PC-3 (cell line): ENCODE measurements around the gene EPHA7. TPM values are rescaled to one million over a fixed set of nuclear protein-coding genes. Genes with fewer than 3 reads are reported as not detected.

Experiments
- ATAC-seq: fragments of 200-7000 bp; cut with Tn5 transposase; 2 replicates; pipeline ENCODE4 v1.9.1; 2020; ENCODE audit warnings: mild to moderate bottlenecking, moderate library complexity
- BruUV-seq: library from RNA; stranded (reverse); fragments of 400-500 nt; replicated peaks from 2 replicates; lab custom pipeline; 2021; lab: Mats Ljungman, UMichigan
- CTCF ChIA-PET: fragments of 300-600 bp; sonication (Branson Sonifier 250); formaldehyde crosslinking; loops from one replicate; lab custom pipeline; 2022; ENCODE audit warnings: antibody characterized with exemption; lab: Charles Lee
- POLR2A ChIA-PET: fragments of 300-600 bp; sonication (Branson Sonifier 250); formaldehyde crosslinking; loops from one replicate; lab custom pipeline; 2022; ENCODE audit warnings: antibody characterized with exemption; ENCODE audit not compliant: unreplicated experiment; lab: Charles Lee
- DNase-seq: peaks from one replicate; pipeline ENCODE4 v3.0.0-alpha.2; 2015
- H2AFZ ChIP-seq: fragments of 300-600 bp; sonication (generic); 2 replicates; pipeline ENCODE4 v1.6.0; 2016; ENCODE audit warnings: antibody characterized with exemption, low read length
- H3F3A ChIP-seq: fragments of 300-600 bp; sonication (generic); one replicate; pipeline ENCODE4 v1.6.0; 2017; ENCODE audit warnings: antibody characterized with exemption, low read length, control low read depth, mild to moderate bottlenecking; ENCODE audit not compliant: unreplicated experiment
- H3K27ac ChIP-seq: fragments of 300-600 bp; sonication (generic); 2 replicates; pipeline ENCODE4 v1.5.1; 2016; ENCODE audit warnings: mild to moderate bottlenecking, low read length
- H3K27me3 ChIP-seq: fragments of 300-600 bp; sonication (generic); 2 replicates; pipeline ENCODE4 v1.6.1; 2016; ENCODE audit warnings: low read length, mixed read lengths
- H3K36me3 ChIP-seq: fragments of 300-600 bp; sonication (generic); 2 replicates; pipeline ENCODE4 v1.6.1; 2016; ENCODE audit warnings: low read depth, mixed run types, low read length, mixed read lengths
- H3K4me1 ChIP-seq: fragments of 300-600 bp; sonication (generic); 2 replicates; pipeline ENCODE4 v1.5.1; 2016; ENCODE audit warnings: low read length; ENCODE audit not compliant: insufficient read depth
- H3K4me2 ChIP-seq: fragments of 300-600 bp; sonication (generic); 2 replicates; pipeline ENCODE4 v1.6.0; 2016; ENCODE audit warnings: low read length
- H3K4me3 ChIP-seq: fragments of 300-600 bp; sonication (generic); 2 replicates; pipeline ENCODE4 v1.5.1; 2016; ENCODE audit warnings: mild to moderate bottlenecking, low read length, mixed read lengths
- H3K79me2 ChIP-seq: fragments of 300-600 bp; sonication (generic); 2 replicates; pipeline ENCODE4 v1.6.1; 2017; ENCODE audit warnings: low read length, mixed read lengths
- H3K9ac ChIP-seq: fragments of 300-600 bp; sonication (generic); 2 replicates; pipeline ENCODE4 v1.6.0; 2016; ENCODE audit warnings: mild to moderate bottlenecking, low read length
- H3K9me2 ChIP-seq: fragments of 300-600 bp; sonication (generic); replicated peaks from 2 replicates; pipeline ENCODE4 v1.6.1; 2016; ENCODE audit warnings: mixed run types, low read length, mixed read lengths
- H3K9me3 ChIP-seq: fragments of 300-600 bp; sonication (generic); 2 replicates; pipeline ENCODE4 v1.6.1; 2016; ENCODE audit warnings: low read length, mixed read lengths
- H4K20me1 ChIP-seq: fragments of 300-600 bp; sonication (generic); 2 replicates; pipeline ENCODE4 v1.6.1; 2016; ENCODE audit warnings: low read length, mixed read lengths
- CTCF ChIP-seq: fragments of 300-600 bp; sonication (generic); conservative IDR thresholded peaks from 2 replicates; pipeline ENCODE4 v1.5.1; 2017; ENCODE audit warnings: antibody characterized with exemption, low read depth, mild to moderate bottlenecking, low read length
- EZH2 ChIP-seq: fragments of 300-600 bp; sonication (generic); IDR thresholded peaks from one replicate; pipeline ENCODE4 v1.6.1; 2017; ENCODE audit warnings: antibody characterized with exemption, mild to moderate bottlenecking, low read length; ENCODE audit not compliant: unreplicated experiment
- EZH2phosphoT487 ChIP-seq: fragments of 300-600 bp; sonication (generic); IDR thresholded peaks from 2 replicates; pipeline ENCODE4 v1.6.1; 2018; ENCODE audit warnings: mild to moderate bottlenecking, antibody characterized with exemption, low read length, borderline replicate concordance
- intact Hi-C: fragments of 100-400 bp; cut with micrococcal nuclease; formaldehyde crosslinking; loops from 2 replicates; pipeline ENCODE4 v1.9.0; 2023
- total RNA-seq: library from RNA; depleted of rRNA; stranded (reverse); fragments of >200 nt; gene quantifications from 2 replicates; pipeline ENCODE4 v1.2.3, GENCODE V29; 2014

EPHA7 gene
- total RNA-seq, 1 experiment from 2014 or later: 1.4 TPM

- no peaks in the 10 kb centered on the region for H4K20me1 ChIP-seq
- H3F3A ChIP-seq: no peaks in the 10 kb centered on the region
- TF ChIP-seq EZH2: no peak
- TF ChIP-seq EZH2phosphoT487: no peak
- TF ChIP-seq CTCF: no peak
- no TSS peak for BruUV-seq
- H3K4me2 ChIP-seq: no peak overlapping the region
- H3K9ac ChIP-seq: no peak overlapping the region
- H3K9me2 ChIP-seq: no peaks in the 10 kb centered on the region
- intact Hi-C loops: no loop called here
- H2AFZ ChIP-seq: no peak overlapping the region
- no peaks in the 10 kb centered on the region for H3K4me1 ChIP-seq
- H3K27ac ChIP-seq: no peak overlapping the region
- no peaks in the 10 kb centered on the region for H3K36me3 ChIP-seq
- DNase-seq (no peak), ATAC-seq (no peak)
- no peaks in the 10 kb centered on the region for H3K9me3 ChIP-seq
- ChIA-PET CTCF (no interaction called here), POLR2A (no interaction called here)
- H3K27me3 ChIP-seq: no peaks in the 10 kb centered on the region
- no peak overlapping the region for H3K4me3 ChIP-seq
- no peaks in the 10 kb centered on the region for H3K79me2 ChIP-seq
Measured at GRCh38 chr6:93358435-93358834, 60.9 kb downstream of the EPHA7 start.

- no peak for ATAC-seq
- BruUV-seq: no TSS peak
- intact Hi-C loops: no loop called here
- DNase-seq: no peak
- Histone ChIP-seq H3K9me3 (no peaks in the 10 kb centered on the region), H3K27ac (no peak overlapping the region), H3K4me2 (no peak overlapping the region), H4K20me1 (no peaks in the 10 kb centered on the region), H2AFZ (no peak overlapping the region), H3K4me1 (no peaks in the 10 kb centered on the region), H3K79me2 (no peaks in the 10 kb centered on the region), H3K9ac (no peak overlapping the region), H3K36me3 (no peaks in the 10 kb centered on the region), H3F3A (no peaks in the 10 kb centered on the region), H3K27me3 (no peaks in the 10 kb centered on the region), H3K4me3 (no peak overlapping the region), H3K9me2 (no peaks in the 10 kb centered on the region)
- TF ChIP-seq EZH2 (no peak), EZH2phosphoT487 (no peak), CTCF (no peak)
- POLR2A ChIA-PET: no interaction called here
- CTCF ChIA-PET: no interaction called here
Measured at GRCh38 chr6:93352604-93353003, 66.8 kb downstream of the EPHA7 start.

- intact Hi-C loops: no loop called here
- TF ChIP-seq CTCF: no peak
- no peak for TF ChIP-seq EZH2phosphoT487
- no peak for TF ChIP-seq EZH2
- POLR2A ChIA-PET: no interaction called here
- H4K20me1 ChIP-seq: no peaks in the 10 kb centered on the region
- no peak overlapping the region for H2AFZ ChIP-seq
- CTCF ChIA-PET: no interaction called here
- ATAC-seq (no peak), DNase-seq (no peak)
- H3F3A ChIP-seq: no peaks in the 10 kb centered on the region
- no peak overlapping the region for H3K27ac ChIP-seq
- H3K4me1 ChIP-seq: no peaks in the 10 kb centered on the region
- no TSS peak for BruUV-seq
- H3K4me2 ChIP-seq: no peak overlapping the region
- H3K79me2 ChIP-seq: no peaks in the 10 kb centered on the region
- H3K4me3 ChIP-seq: no peak overlapping the region
- no peaks in the 10 kb centered on the region for H3K36me3 ChIP-seq
- no peak overlapping the region for H3K9ac ChIP-seq
- H3K9me3 ChIP-seq: no peaks in the 10 kb centered on the region
- H3K27me3 ChIP-seq: no peaks in the 10 kb centered on the region
- H3K9me2 ChIP-seq: no peaks in the 10 kb centered on the region
Measured at GRCh38 chr6:93351222-93351621, 68.1 kb downstream of the EPHA7 start.
